HCEC 1CT (cell line): ENCODE data around the gene AP1S2.

Experiments used
- DNase-seq: peaks from one replicate; pipeline ENCODE4 v3.0.0-alpha.2; 2017

The AP1S2 gene

DNA sequence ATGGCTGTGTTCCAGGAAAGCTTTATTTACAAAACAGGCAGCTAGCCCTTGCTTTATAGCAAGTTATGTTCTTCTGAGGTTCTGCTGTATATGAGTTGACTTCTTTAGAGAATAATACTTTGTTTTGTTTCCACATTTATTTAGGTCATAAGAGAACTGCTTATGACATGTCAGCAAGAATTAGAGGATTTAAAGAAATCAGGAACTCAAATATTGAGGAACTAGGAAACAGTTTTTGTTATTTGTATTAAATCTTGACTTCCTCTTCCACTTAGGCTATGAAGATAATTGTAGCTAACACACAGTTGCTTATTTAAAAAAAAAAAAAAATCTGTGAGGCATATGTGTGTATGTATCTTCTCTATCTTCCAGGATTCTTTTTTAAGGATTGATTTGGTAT is 50.0 kb downstream of the AP1S2 start:
- DNase-seq: no peak

DNA sequence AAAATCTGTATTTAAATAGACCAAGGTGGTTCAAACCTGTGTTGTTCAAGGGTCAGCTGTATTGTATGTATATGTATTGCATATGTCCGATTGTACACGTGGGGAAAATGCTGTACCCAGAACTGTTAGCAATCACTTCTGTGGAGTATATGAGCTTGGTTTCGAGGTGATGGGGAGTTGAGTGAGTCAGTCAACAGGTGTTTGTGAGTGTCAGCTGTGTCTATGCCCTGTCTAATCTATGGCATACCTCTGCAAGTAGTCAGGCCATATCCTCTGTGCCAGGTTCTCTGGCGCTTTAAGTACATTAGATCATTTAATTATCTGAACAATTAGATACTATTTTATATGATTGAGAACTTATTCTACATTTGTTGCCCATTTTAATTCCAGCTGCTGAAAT is 56.9 kb downstream of the AP1S2 start:
- no peak for DNase-seq

DNA sequence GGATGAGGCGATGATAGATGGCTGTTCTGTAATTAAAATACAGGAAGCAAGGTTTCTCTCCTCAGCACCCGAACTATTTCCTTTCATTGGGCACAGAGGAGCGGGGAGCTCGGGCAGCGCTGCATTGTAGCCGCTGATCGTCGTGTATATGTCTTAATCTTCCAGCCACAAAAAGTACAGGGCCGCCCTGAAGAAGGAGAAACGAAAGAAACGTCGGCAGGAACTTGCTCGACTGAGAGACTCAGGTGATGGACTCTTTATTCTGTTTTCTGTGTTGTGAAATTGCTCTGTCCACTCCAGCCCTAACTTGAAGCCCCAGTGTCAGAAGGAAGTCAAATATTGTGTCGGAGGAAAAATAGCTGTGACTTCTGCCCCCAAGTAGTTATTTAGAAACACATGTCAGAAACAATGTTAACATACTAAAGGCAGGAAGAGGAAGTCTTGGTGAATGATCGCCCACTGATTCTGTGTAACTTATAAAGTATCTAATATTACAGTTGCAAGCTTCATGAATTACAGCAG is 63.8 kb downstream of the AP1S2 start:
- no peak for DNase-seq

GRCh38 chrX:15789979-15790768 is 64.4 kb downstream of the AP1S2 start, which contains the start of gene ZRSR2:
TSS of gene ZRSR2 (plus strand) at chrX:15790484. CDS start at chrX:15790496, 12 bp downstream.
- peak; percentile 64 for DNase-seq

DNA sequence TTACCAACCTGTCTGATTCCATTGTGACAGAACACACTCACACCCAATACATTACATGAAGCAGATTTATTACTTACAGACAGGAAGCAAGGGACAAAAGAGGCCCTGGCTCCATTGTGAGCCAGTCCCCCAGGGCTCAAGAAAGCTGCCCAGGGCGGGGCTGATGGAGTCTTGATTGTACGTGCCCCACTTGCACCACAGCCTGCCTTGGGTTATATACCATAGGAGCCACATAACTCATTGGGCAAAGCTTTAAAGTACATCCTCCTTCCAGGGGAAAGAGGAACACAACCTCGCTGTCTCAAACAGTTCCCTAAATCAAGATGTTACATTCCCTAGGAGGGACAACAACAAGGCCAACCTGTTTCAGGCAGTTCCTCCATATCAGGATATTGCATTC is 67.7 kb downstream of the AP1S2 start:
- DNase-seq: no peak

- DNase-seq: no peak
Measured at GRCh38 chrX:15785176-15785750, 69.3 kb downstream of the AP1S2 start.

DNA sequence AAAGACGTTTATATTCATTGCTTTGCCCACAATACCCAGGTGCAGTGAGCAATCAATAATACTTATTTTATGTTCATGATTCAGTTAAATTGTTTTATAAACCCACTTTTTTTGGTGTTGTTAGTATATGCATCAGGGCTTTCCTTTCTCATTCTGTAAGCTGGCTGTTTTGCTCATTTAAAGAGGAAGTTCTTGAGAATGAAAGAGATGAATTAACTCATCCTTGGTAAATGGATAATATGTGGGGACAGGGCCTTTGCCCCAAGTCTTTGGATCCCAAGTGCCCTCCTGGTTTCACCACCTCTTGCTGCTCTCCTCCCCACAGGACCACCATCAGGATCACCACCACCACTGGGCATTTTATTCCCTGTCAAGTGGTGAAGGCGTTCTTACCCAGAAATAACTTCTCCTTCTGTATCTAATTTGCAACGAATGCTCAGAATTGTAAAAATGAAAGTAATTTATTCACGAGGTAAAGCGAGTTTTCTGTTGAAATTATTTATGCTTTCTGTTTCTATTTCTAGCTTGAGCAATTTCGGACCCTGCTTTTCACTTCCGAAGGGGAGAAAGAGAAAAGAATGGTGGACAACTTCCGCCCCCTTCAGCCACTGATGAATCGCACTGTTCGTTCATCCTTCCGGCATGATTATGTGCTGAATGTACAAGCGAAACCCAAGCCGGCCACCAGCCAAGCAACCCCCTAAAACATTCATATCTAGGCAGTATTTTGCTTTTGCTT is 72.5 kb downstream of the AP1S2 start:
- no peak for DNase-seq
